Activated T-cell treated with anti-CD3 and anti-CD28 coated beads, Interleukin-2, amount 50 U/mL, for 72 hours (primary cell): Measurements from ENCODE around the gene AMACR. TPM values are rescaled to one million over a fixed set of nuclear protein-coding genes. Genes with fewer than 3 reads are reported as not detected.
A peak's percentile ranks its signal among the peaks of the same experiment; 100 is the strongest.
"Not testable (repeated sequence)": the region's sequence is repeated elsewhere in the genome, so short reads cannot be mapped to it uniquely, and the experiment has no call there.

Source experiments
- ATAC-seq, 2 donors: fragments of 150-1000 bp; cut with Tn5 transposase; replicated peaks in 1 of 2; 2 replicates each; pipeline ENCODE4 v1.10.0; 2021; ENCODE audit warnings: moderate library complexity in 2 of 2, mild to moderate bottlenecking in 1 of 2
- DNase-seq, 2 donors: peaks; one replicate each; pipeline ENCODE4 v3.0.0; 2021 to 2022; ENCODE audit warnings: mixed read lengths in 1 of 2
- H3K27ac Mint-ChIP-seq: one replicate; pipeline ENCODE4 v1.8.0; 2022; ENCODE audit warnings: mild to moderate bottlenecking, moderate library complexity, mixed read lengths
- H3K27me3 Mint-ChIP-seq: one replicate; pipeline ENCODE4 v1.8.0; 2022; ENCODE audit warnings: low read depth, mixed read lengths
- H3K36me3 Mint-ChIP-seq, 2 donors: one replicate each; pipeline ENCODE4 v1.8.0; 2022; ENCODE audit warnings: mixed read lengths in 2 of 2, mild to moderate bottlenecking in 1 of 2; ENCODE audit not compliant: insufficient read depth in 2 of 2
- H3K4me1 Mint-ChIP-seq: one replicate; pipeline ENCODE4 v1.8.0; 2022; ENCODE audit warnings: low read depth, mixed read lengths
- H3K4me3 Mint-ChIP-seq, 2 donors: one replicate each; pipeline ENCODE4 v1.8.0; 2022; ENCODE audit warnings: mild to moderate bottlenecking in 2 of 2, mixed read lengths in 2 of 2, moderate library complexity in 2 of 2
- H3K9me3 Mint-ChIP-seq, 2 donors: one replicate each; pipeline ENCODE4 v1.8.0; 2022; ENCODE audit warnings: mixed read lengths in 2 of 2
- total RNA-seq, 2 donors: library from RNA; stranded (reverse); gene quantifications; one replicate each; pipeline ENCODE4 v1.2.3, GENCODE V29; 2022

The AMACR gene
- total RNA-seq, 2 donors from 2014 or later = 5.5 to 6.7 TPM

DNA sequence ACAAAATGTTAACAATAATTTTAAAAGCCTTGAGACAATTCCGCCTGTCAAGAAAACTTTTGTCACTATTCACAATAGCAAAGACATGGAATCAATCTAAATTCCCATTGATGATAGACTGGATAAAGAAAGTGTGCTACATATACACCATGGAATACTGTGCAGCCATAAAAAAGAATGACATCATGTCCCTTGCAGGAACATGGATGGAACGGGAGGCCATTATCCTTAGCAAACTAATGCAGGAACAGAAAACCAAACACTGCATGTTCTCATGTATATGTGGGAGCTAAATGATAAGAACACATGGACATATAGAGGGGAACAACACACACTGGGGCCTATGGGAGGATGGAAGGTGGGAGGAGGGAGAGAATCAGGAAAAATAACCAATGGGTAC, 22.7 kb upstream of the AMACR start:
- DNase-seq, H3K4me1 Mint-ChIP-seq, H3K27me3 Mint-ChIP-seq, H3K36me3 Mint-ChIP-seq, H3K9me3 Mint-ChIP-seq, ATAC-seq, H3K4me3 Mint-ChIP-seq, H3K27ac Mint-ChIP-seq: not testable (repeated sequence)

DNA sequence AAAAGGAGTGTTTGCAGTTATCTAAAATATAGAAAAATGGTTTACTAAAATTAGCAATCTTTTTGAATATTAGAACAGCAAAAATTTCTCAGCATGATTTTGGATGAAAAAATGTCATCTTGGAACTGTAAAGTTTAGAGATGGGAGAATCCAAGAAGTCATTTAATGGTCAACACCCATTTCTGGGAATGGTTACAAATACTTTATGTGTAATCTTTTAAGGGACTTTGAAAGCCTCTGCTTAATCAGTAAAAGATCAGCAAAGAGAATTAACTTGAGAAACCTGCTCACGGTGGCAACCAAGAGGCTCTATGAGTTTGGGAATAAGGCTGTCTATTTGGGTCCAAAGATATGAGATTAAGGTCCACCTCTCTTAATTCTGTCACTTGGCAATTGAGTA, 22.2 kb upstream of the AMACR start:
- ATAC-seq (no peak), DNase-seq (no peak)
- H3K27me3 Mint-ChIP-seq = no peaks in the 10 kb centered on the region
- no peaks in the 10 kb centered on the region for H3K9me3 Mint-ChIP-seq
- H3K27ac Mint-ChIP-seq = no peak overlapping the region
- no peaks in the 10 kb centered on the region for H3K4me1 Mint-ChIP-seq
- no peak overlapping the region for H3K4me3 Mint-ChIP-seq
- peaks cover 0 to 3% of the 10 kb centered on the region in 2 donors for H3K36me3 Mint-ChIP-seq

GRCh38 chr5:34028349-34028748, 20.5 kb upstream of the AMACR start:
- H3K9me3 Mint-ChIP-seq = no peaks in the 10 kb centered on the region
- ATAC-seq (no peak), DNase-seq (no peak)
- H3K27me3 Mint-ChIP-seq = no peaks in the 10 kb centered on the region
- H3K4me3 Mint-ChIP-seq = no peak overlapping the region
- peaks cover 0 to 3% of the 10 kb centered on the region in 2 donors for H3K36me3 Mint-ChIP-seq
- H3K27ac Mint-ChIP-seq = no peak overlapping the region
- H3K4me1 Mint-ChIP-seq = no peaks in the 10 kb centered on the region

DNA sequence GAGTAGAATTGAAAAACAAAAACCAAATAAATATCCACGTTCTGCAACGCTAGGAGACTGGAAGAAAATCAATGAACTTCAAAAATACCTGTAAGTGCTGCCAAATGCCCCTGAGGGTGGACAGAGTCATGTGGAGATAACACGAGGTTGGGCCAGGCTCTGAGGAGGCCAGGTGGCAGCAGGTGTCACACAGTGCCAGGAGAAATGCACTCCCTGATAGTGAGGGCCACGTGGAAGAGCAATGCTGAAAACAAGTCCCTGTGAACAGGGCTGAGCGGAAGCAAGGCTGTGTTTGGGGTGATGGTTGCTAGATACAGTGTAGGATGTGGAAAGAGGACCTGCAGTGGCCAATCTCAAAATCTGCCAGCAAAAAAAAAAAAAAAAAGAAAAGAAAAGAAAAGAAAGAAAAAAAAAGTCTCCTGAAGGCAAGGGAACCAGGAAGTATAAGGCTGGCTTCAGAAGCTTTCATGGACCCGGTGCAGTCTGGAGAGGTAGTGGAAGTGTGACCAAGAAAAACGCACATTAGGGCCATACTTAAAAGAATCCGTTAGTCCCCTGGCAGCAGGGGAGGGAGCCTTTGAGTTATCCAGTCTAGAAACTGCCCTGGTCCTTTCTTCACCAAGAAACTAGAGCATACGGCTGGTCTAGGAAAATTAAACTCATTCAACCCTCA, 18.4 kb upstream of the AMACR start:
- Mint-ChIP-seq H3K27ac (no peak overlapping the region), H3K9me3 (no peaks in the 10 kb centered on the region), H3K4me3 (no peak overlapping the region), H3K27me3 (no peaks in the 10 kb centered on the region), H3K4me1 (peaks cover 19% of the 10 kb centered on the region), H3K36me3 (peaks cover 1% of the 10 kb centered on the region in 2 donors)
- ATAC-seq = no peak
- no peak for DNase-seq

- Mint-ChIP-seq H3K4me1 (peaks cover 31% of the 10 kb centered on the region), H3K4me3 (peak overlapping the region; percentile 58 to 73), H3K36me3 (peaks cover 0 to 1% of the 10 kb centered on the region in 2 donors), H3K9me3 (no peaks in the 10 kb centered on the region), H3K27ac (peak overlapping the region; percentile 55), H3K27me3 (no peaks in the 10 kb centered on the region)
- peak; percentile 98 to 99 for ATAC-seq
- DNase-seq = peak; percentile 64 to 65
These were observed 14.4 kb upstream of the AMACR start for GRCh38 chr5:34022121-34022705.

- Mint-ChIP-seq H3K27me3 (no peaks in the 10 kb centered on the region), H3K9me3 (no peaks in the 10 kb centered on the region), H3K27ac (peak overlapping the region; percentile 27), H3K36me3 (peaks cover 0 to 1% of the 10 kb centered on the region in 2 donors), H3K4me3 (peak overlapping the region; percentile 58 to 73), H3K4me1 (peaks cover 39% of the 10 kb centered on the region)
- ATAC-seq = no peak
- DNase-seq = no peak
These were observed 13.5 kb upstream of the AMACR start for GRCh38 chr5:34021334-34021733.

- Mint-ChIP-seq H3K36me3 (peaks cover 0 to 1% of the 10 kb centered on the region in 2 donors), H3K4me1 (peaks cover 42% of the 10 kb centered on the region), H3K27me3 (no peaks in the 10 kb centered on the region), H3K9me3 (no peaks in the 10 kb centered on the region), H3K27ac (no peak overlapping the region), H3K4me3 (peak overlapping the region in 1 of 2 donors; percentile 58)
- ATAC-seq (no peak), DNase-seq (no peak)
These were observed 12.9 kb upstream of the AMACR start for GRCh38 chr5:34020726-34021125.

DNA sequence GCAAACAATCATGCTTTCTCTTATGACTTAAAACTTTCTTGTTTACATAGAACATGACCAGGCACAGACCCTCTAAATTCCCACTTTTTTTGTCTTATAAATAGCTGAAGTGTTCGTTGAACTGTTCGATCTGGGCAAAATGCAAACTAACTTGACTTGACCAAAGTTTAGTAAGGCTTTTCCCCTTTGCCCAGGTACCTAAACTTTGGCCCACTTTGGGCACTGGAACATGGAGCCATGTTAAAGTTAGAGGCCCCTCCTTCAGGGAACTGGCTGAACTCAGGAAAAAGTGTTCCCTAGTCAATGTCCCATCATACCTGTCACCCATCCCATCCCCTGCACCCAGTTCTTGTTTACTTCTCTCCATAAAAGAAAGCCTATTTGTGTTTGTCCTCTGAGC, 9.4 kb upstream of the AMACR start:
- Mint-ChIP-seq H3K4me1 (peaks cover 44% of the 10 kb centered on the region), H3K36me3 (peaks cover 9% of the 10 kb centered on the region in 2 donors), H3K9me3 (peaks cover 0 to 6% of the 10 kb centered on the region in 2 donors), H3K27me3 (peaks cover 8% of the 10 kb centered on the region), H3K27ac (no peak overlapping the region), H3K4me3 (no peak overlapping the region)
- DNase-seq = no peak
- no peak for ATAC-seq

DNA sequence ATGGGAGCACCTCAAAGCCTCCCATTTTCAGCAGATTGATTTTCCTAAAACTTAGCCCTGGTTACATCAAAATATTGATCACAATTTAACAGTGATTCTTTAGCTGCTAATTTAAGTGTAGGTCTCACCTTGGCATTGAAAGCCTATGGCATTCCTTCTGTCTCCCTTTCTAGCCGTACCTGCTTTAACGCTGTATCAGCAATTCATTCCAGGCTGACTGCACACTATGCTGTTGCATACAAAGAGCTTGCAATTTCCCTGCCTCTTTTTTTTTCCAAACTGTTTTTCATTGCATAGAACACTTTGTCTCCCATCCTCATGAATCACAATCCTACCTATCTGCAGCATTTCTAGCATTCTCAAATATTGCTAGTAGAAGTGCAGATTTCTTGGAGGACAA, 8.9 kb upstream of the AMACR start:
- DNase-seq (no peak), ATAC-seq (no peak)
- Mint-ChIP-seq H3K27ac (no peak overlapping the region), H3K4me1 (peaks cover 39% of the 10 kb centered on the region), H3K36me3 (peaks cover 9% of the 10 kb centered on the region in 2 donors), H3K4me3 (no peak overlapping the region), H3K9me3 (peaks cover 0 to 6% of the 10 kb centered on the region in 2 donors), H3K27me3 (peaks cover 8% of the 10 kb centered on the region)

- no peak for ATAC-seq
- H3K4me1 Mint-ChIP-seq = peaks cover 34% of the 10 kb centered on the region
- H3K9me3 Mint-ChIP-seq = peaks cover 0 to 6% of the 10 kb centered on the region in 2 donors
- H3K36me3 Mint-ChIP-seq = peaks cover 9% of the 10 kb centered on the region in 2 donors
- H3K27me3 Mint-ChIP-seq = peaks cover 8% of the 10 kb centered on the region
- H3K27ac Mint-ChIP-seq = no peak overlapping the region
- H3K4me3 Mint-ChIP-seq = no peak overlapping the region
- no peak for DNase-seq
These were observed 8.4 kb upstream of the AMACR start for GRCh38 chr5:34016222-34016621.

- Mint-ChIP-seq H3K27me3 (peaks cover 8% of the 10 kb centered on the region), H3K27ac (no peak overlapping the region), H3K4me3 (peak overlapping the region in 1 of 2 donors; percentile 66), H3K4me1 (peaks cover 26% of the 10 kb centered on the region), H3K9me3 (peaks cover 0 to 6% of the 10 kb centered on the region in 2 donors), H3K36me3 (peaks cover 9% of the 10 kb centered on the region in 2 donors)
- DNase-seq (peak; percentile 39 to 40), ATAC-seq (peak; percentile 89)
These were observed 7.4 kb upstream of the AMACR start for GRCh38 chr5:34015120-34015822.

GRCh38 chr5:34014626-34015025, 6.8 kb upstream of the AMACR start:
- H3K36me3 Mint-ChIP-seq = peaks cover 9% of the 10 kb centered on the region in 2 donors
- H3K27ac Mint-ChIP-seq = no peak overlapping the region
- peaks cover 0 to 6% of the 10 kb centered on the region in 2 donors for H3K9me3 Mint-ChIP-seq
- H3K4me1 Mint-ChIP-seq = peaks cover 27% of the 10 kb centered on the region
- DNase-seq (no peak), ATAC-seq (no peak)
- peaks cover 8% of the 10 kb centered on the region for H3K27me3 Mint-ChIP-seq
- H3K4me3 Mint-ChIP-seq = peak overlapping the region in 1 of 2 donors; percentile 66

DNA sequence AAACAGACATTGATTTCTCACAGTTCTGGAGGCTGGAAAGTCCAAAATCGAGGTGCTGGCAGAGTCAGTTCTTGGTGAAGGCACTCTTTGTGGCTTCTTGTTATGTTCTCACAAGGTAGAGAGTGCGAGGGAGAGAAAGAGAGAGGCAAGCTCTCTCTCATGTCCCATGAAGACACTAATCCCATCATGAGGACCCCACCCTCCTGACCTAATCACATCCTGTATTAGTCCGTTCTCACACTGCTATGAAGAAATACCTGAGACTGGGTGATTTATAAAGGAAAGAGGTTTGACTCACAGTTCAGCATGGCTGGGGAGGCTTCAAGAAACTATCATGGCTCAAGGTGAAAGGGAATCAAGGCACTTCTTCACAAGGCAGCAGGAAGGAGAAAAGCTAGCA, 5.7 kb upstream of the AMACR start:
- Mint-ChIP-seq H3K36me3 (peaks cover 9% of the 10 kb centered on the region in 2 donors), H3K9me3 (peaks cover 0 to 6% of the 10 kb centered on the region in 2 donors), H3K4me3 (no peak overlapping the region), H3K4me1 (peaks cover 38% of the 10 kb centered on the region), H3K27ac (no peak overlapping the region), H3K27me3 (peaks cover 8% of the 10 kb centered on the region)
- DNase-seq (no peak), ATAC-seq (no peak)
